ENCODE results near the gene PIGQ. TPM values are rescaled to one million over a fixed set of nuclear protein-coding genes. Genes with fewer than 3 reads are reported as not detected.

PIGQ gene
- total RNA-seq, 1 donor: 29.1 TPM

DNA sequence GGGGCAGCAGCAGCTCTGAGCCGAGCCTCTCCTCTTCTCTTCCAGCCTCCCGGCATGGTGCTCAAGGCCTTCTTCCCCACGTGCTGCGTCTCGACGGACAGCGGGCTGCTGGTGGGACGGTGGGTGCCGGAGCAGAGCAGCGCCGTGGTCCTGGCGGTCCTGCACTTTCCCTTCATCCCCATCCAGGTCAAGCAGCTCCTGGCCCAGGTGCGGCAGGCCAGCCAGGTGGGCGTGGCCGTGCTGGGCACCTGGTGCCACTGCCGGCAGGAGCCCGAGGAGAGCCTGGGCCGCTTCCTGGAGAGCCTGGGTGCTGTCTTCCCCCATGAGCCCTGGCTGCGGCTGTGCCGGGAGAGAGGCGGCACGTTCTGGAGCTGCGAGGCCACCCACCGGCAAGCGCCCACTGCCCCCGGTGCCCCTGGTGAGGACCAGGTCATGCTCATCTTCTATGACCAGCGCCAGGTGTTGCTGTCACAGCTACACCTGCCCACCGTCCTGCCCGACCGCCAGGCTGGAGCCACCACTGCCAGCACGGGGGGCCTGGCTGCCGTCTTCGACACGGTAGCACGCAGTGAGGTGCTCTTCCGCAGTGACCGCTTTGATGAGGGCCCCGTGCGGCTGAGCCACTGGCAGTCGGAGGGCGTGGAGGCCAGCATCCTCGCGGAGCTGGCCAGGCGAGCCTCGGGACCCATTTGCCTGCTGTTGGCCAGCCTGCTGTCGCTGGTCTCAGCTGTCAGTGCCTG lies 4.4 kb downstream of the PIGQ start:
- TF ChIP-seq CTCF (IDR thresholded peaks at IDR 0.05; ENCODE audit: insufficient read depth, low read length): no peak
- DNase-seq (ENCODE audit: low read depth): no peak
- H3K4me3 ChIP-seq (ENCODE audit: low read depth, low read length): no peak overlapping the region

DNA sequence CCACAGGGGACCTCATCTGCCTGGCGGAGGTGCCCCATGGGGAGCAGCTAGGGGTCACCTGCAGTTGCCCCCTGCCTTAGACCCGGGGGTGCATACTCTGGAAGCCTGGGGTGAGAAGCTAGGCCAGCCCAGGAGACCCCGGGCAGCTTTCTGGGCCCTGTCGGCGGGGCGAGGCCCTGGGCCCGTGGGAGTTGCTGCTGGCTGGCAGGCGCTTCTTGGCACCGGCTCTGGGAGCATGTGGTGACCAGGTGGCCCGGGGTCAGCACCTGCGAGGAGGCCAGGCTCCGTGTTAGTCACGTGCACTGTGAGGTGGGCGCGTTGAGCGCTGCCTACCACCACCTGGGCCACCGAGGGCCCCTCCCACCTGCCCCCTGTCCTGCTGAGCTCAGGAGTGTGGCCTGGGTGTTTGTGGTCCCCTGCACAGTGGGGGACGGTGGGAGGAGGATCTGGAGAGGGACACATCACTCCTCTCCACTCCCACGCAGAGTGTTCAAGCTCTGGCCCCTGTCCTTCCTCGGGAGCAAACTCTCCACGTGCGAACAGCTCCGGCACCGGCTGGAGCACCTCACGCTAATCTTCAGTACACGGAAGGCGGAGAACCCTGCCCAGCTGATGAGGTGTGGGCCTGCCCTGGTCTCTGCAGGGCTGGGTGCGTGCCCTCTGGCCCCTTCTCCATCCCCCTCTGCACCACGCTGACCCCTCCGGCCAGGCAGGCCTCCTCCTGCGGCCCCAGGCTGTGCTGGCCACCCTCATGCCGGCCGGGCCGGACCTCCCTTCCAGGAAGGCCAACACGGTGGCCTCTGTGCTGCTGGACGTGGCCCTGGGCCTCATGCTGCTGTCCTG lies 5.8 kb downstream of the PIGQ start:
- DNase-seq (ENCODE audit: low read depth): no peak
- TF ChIP-seq CTCF (IDR thresholded peaks at IDR 0.05; ENCODE audit: insufficient read depth, low read length): no peak
- H3K4me3 ChIP-seq (ENCODE audit: low read depth, low read length): no peak overlapping the region

DNA sequence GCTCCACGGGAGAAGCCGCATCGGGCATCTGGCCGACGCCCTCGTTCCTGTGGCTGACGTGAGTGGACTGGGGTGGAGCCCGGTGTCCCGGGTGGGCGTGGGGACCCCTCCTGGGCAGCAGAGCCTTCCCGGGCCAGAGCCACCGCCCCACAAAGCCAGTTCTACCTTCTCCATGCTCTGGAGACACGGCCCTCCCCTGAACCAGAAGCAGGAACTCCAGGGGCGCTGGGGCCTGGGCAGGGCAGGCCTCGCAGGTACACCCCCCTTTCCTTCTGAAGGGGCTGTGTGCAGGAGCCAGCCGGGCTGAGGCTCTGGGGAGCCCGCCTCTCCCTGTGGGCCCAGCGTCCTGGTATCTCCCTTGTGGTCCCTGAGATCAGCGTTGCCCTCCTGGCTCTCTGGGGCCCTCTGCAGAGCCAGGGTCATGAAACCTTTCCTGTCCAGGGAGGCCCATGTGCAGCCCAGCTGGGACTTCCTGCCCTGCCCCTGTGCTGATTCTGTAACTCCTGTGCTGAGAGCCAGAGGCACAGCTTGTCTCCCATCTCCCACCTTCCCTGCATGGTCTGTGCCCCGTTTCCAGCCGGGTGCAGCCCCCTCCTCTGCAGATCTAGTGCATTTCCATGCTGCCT lies 6.5 kb downstream of the PIGQ start:
- TF ChIP-seq CTCF (IDR thresholded peaks at IDR 0.05; ENCODE audit: insufficient read depth, low read length): no peak
- no peak for DNase-seq (ENCODE audit: low read depth)
- no peak overlapping the region for H3K4me3 ChIP-seq (ENCODE audit: low read depth, low read length)

DNA sequence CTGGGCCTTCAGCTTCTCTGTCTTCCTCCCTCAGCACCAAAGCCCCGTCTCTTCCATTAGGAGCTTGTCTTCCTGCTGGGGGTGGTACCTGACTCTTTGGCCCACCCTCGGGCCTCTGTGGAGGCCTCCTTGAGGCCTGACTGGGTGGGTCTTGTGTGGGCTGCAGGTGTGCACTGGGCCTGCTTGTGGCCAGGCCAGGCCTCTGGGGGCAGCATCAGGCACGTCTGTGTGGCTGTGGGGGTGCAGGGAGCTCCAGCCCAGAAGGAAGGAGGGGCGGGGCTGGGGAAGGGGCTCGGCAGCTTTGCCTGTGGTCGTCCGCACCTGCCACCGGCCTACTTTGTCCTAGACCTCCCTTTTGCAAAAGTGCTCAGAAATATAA lies 7.0 kb downstream of the PIGQ start:
- H3K4me3 ChIP-seq (ENCODE audit: low read depth, low read length): no peak overlapping the region
- DNase-seq (ENCODE audit: low read depth): no peak
- TF ChIP-seq CTCF (IDR thresholded peaks at IDR 0.05; ENCODE audit: insufficient read depth, low read length): no peak

- no peak for TF ChIP-seq CTCF (IDR thresholded peaks at IDR 0.05; ENCODE audit: insufficient read depth, low read length)
- no peak for DNase-seq (ENCODE audit: low read depth)
- no peak overlapping the region for H3K4me3 ChIP-seq (ENCODE audit: low read depth, low read length)
These were observed 8.0 kb downstream of the PIGQ start for GRCh38 chr16:577796-578195.

DNA sequence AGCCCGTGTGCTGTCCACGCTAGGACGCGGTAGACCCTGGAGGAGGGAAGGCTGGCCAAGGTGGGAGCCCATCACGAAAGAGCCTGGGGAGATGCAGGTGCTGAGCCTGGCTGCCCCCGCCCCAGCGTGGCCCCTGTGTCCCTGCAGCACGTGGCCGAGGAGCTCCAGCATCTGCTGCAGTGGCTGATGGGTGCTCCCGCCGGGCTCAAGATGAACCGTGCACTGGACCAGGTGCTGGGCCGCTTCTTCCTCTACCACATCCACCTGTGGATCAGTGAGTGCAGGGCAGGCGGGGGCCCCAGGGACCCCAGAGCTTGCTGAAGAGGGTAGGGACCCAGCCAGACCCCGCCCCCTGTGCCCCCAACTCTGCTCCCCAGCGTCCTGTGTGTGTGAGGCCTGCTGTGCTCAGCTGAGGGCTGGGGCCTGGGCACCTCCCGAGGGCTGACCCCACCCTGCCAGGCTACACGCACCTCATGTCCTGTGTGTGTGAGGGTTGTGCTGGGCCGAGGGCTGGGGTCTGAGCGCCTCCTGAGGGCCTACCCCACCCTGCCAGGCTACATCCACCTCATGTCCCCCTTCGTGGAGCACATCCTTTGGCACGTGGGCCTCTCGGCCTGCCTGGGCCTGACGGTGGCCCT lies 8.6 kb downstream of the PIGQ start:
- no peak for TF ChIP-seq CTCF (IDR thresholded peaks at IDR 0.05; ENCODE audit: insufficient read depth, low read length)
- DNase-seq (ENCODE audit: low read depth): no peak
- H3K4me3 ChIP-seq (ENCODE audit: low read depth, low read length): no peak overlapping the region
